ENCODE results near the gene KCNK1.

Gene KCNK1

DNA sequence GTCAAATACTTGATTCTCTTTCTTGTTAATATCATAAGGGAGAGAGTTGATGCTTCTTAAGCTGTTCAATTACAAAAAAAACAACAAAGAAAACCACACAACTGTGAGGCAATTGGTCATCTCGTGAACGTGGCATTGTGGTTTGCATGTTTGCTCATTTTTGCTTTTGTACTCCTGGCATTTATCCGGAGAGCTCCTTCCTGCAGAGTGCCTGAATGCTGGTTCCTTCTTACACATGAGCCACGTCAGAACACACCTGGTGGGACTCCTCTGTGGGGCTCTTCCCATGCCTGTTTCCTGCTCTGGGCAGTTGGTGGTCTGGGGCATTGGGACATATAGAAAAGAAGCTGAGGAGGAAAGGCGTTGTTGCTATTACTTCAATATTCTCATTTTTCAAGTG, 25.7 kb downstream of the KCNK1 start:
- H3K4me3 ChIP-seq (ENCODE audit: low read length), result no peak overlapping the region
- TF ChIP-seq ZNF274 (IDR thresholded peaks at IDR 0.05; ENCODE audit: low read depth, low read length), result no peak

DNA sequence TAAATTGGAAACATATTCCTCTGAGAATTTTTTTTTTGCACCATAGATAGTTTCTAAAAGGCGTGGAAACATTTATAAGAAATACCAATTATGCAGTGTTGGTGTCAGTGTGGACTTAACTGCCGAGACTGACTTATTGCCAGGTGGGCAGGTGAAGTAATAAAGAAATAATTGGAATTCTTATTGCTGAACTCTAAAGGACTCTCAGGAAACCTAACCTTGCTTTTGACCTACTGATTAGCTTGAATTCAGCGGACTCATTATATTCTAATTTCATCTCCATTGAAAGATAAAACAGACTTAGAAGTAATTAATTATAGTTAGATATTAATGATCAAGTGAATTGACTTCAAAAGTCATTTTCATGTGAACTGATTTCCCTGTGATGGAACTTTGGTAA, 26.3 kb downstream of the KCNK1 start:
- no peak for TF ChIP-seq ZNF274 (IDR thresholded peaks at IDR 0.05; ENCODE audit: low read depth, low read length)
- no peak overlapping the region for H3K4me3 ChIP-seq (ENCODE audit: low read length)

GRCh38 chr1:233641029-233641428, 27.1 kb downstream of the KCNK1 start:
- no peak for TF ChIP-seq ZNF274 (IDR thresholded peaks at IDR 0.05; ENCODE audit: low read depth, low read length)
- no peak overlapping the region for H3K4me3 ChIP-seq (ENCODE audit: low read length)

DNA sequence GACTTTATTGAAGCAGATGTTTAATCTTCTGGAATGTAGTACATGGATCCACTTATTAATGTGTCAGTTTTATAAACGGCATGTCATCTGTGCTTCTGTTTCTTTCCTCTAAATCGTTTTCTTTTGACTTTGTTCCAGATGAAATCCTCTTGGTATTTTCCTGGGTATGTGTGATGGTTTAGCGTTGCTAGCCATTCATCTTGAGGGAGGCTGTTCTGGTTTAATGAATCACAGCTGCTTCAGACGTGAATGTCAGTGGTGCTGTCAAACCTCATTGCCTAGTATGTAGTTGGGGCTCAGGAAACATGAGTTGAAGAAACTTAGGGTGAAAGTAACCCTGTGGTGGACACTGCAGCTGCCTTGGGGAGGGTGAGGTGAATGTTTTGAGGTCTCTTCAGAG, 33.2 kb downstream of the KCNK1 start:
- no peak overlapping the region for H3K4me3 ChIP-seq (ENCODE audit: low read length)
- TF ChIP-seq ZNF274 (IDR thresholded peaks at IDR 0.05; ENCODE audit: low read depth, low read length), result no peak

GRCh38 chr1:233647636-233648035, 33.7 kb downstream of the KCNK1 start:
- no peak for TF ChIP-seq ZNF274 (IDR thresholded peaks at IDR 0.05; ENCODE audit: low read depth, low read length)
- no peak overlapping the region for H3K4me3 ChIP-seq (ENCODE audit: low read length)

GRCh38 chr1:233651061-233651460, 37.2 kb downstream of the KCNK1 start:
- no peak for TF ChIP-seq ZNF274 (IDR thresholded peaks at IDR 0.05; ENCODE audit: low read depth, low read length)

GRCh38 chr1:233651563-233652233, 37.8 kb downstream of the KCNK1 start:
- no peak for TF ChIP-seq ZNF274 (IDR thresholded peaks at IDR 0.05; ENCODE audit: low read depth, low read length)
- H3K4me3 ChIP-seq (ENCODE audit: low read length), result no peak overlapping the region

More at GRCh38 chr1:233651061-233651460, 37.2 kb downstream of the KCNK1 start:
- H3K4me3 ChIP-seq (ENCODE audit: low read length), result no peak overlapping the region

- TF ChIP-seq ZNF274 (IDR thresholded peaks at IDR 0.05; ENCODE audit: low read depth, low read length), result no peak
These were observed 38.6 kb downstream of the KCNK1 start for GRCh38 chr1:233652526-233652925.

GRCh38 chr1:233654658-233655280, 40.9 kb downstream of the KCNK1 start:
- no peak overlapping the region for H3K4me3 ChIP-seq (ENCODE audit: low read length)
- no peak for TF ChIP-seq ZNF274 (IDR thresholded peaks at IDR 0.05; ENCODE audit: low read depth, low read length)

More at GRCh38 chr1:233652526-233652925, 38.6 kb downstream of the KCNK1 start:
- no peak overlapping the region for H3K4me3 ChIP-seq (ENCODE audit: low read length)

DNA sequence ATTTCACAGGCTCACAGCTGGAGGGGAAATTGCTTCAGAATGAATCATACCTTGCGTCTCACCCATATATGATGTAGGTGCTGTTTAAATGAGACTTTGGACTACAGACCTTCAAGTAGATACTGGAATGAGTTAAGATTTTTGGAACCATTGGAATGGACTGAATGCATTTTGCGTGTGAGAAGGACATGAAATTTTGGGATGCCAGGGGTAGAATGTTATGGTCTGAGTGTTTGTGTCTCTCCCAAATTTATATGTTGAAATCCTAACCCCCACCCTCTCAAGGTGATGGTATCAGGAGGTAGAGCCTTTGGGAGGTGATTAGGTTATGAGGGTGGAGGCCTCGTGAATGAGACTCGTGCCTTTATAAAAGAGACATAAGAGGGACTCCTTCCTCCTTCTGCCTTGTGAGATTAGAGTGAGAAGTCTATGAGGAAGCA, 41.4 kb downstream of the KCNK1 start:
- H3K4me3 ChIP-seq (ENCODE audit: low read length), result no peak overlapping the region
- no peak for TF ChIP-seq ZNF274 (IDR thresholded peaks at IDR 0.05; ENCODE audit: low read depth, low read length)

DNA sequence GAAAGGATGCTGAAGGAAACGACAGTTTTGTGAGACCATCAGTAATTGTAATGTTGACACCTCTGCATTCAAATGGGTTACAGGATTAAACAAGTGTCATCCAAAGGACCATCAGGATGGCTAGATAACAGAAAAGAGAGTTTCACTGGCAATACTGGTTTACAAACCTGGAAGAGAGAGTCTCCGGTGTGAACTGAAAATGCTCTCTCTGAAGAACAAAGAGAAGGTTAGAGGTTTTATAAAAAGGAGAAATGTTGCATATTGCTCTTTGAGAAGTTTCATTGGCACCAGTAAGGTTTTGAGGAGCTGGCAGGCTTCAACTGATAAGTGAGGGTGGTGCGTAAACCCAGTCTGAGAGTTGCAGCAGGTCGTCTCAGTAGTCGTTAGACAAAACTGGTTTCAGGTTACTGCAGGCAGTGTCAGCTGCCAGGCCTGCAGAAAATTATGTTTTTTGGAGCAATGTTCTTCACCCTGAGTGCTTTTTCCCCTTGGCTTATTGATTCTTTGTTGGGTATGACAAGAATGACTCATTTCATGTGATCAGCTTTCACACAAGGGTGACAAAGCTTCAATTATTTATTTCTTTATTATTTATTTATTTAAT, 42.2 kb downstream of the KCNK1 start:
- TF ChIP-seq ZNF274 (IDR thresholded peaks at IDR 0.05; ENCODE audit: low read depth, low read length), result no peak
- H3K4me3 ChIP-seq (ENCODE audit: low read length), result no peak overlapping the region

GRCh38 chr1:233656687-233657086, 42.8 kb downstream of the KCNK1 start:
- H3K4me3 ChIP-seq (ENCODE audit: low read length), result no peak overlapping the region
- no peak for TF ChIP-seq ZNF274 (IDR thresholded peaks at IDR 0.05; ENCODE audit: low read depth, low read length)

- no peak for TF ChIP-seq ZNF274 (IDR thresholded peaks at IDR 0.05; ENCODE audit: low read depth, low read length)
- no peak overlapping the region for H3K4me3 ChIP-seq (ENCODE audit: low read length)
These were observed 43.6 kb downstream of the KCNK1 start for GRCh38 chr1:233657466-233657865.

DNA sequence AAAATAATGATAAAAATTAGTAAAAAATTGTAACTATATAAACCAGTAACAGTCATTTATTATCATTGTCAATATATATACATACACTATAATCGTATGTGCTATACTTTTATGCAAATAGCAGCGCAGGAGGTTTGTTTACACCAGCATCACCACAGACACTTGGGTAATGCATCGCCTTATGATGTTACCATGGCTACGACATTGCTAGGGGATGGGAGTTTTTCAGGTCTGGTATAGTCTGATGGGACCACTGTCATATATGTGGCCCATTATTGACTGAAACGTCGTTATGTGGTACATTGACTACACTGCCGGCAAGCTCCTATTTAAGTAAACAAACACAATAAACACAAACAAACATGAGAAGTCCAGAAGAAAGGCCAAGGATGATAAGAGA, 45.6 kb downstream of the KCNK1 start:
- TF ChIP-seq ZNF274 (IDR thresholded peaks at IDR 0.05; ENCODE audit: low read depth, low read length), result no peak
- no peak overlapping the region for H3K4me3 ChIP-seq (ENCODE audit: low read length)

All from GM08714 (cell line).